Panc1 (cell line): ENCODE results near the gene GPRC5A. TPM values are rescaled to one million over a fixed set of nuclear protein-coding genes. Genes with fewer than 3 reads are reported as not detected.

Experiments used
- ATAC-seq: fragments of 200-7000 bp; cut with Tn5 transposase; 2 replicates; pipeline ENCODE4 v1.9.1; 2020; ENCODE audit warnings: mild to moderate bottlenecking, moderate library complexity
- BruUV-seq: library from RNA; stranded (reverse); fragments of 400-500 nt; replicated peaks from 2 replicates; lab custom pipeline; 2021; lab: Mats Ljungman, UMichigan
- CTCF ChIA-PET: fragments of 300-600 bp; sonication (Branson Sonifier 250); formaldehyde crosslinking; loops from one replicate; lab custom pipeline; 2022; ENCODE audit warnings: antibody characterized with exemption; lab: Charles Lee
- POLR2A ChIA-PET: fragments of 300-600 bp; sonication (Branson Sonifier 250); formaldehyde crosslinking; loops from one replicate; lab custom pipeline; 2022; ENCODE audit warnings: antibody characterized with exemption; lab: Charles Lee
- DNase-seq: peaks from one replicate; pipeline ENCODE4 v3.0.0-alpha.2; 2010; ENCODE audit warnings: low read depth, low spot score
- H3K27ac ChIP-seq: 2 replicates; pipeline ENCODE4 v1.5.1; 2011; ENCODE audit warnings: mild to moderate bottlenecking, low read length, inconsistent platforms
- H3K27me3 ChIP-seq: fragments of 200-500 bp; sonication (Bioruptor generic); 2 replicates; pipeline ENCODE4 v1.6.0; 2014; ENCODE audit warnings: low read length, inconsistent platforms; ENCODE audit not compliant: control insufficient read depth, insufficient read depth
- H3K36me3 ChIP-seq: fragments of 200-500 bp; sonication (Bioruptor generic); 2 replicates; pipeline ENCODE4 v1.5.1; 2014; ENCODE audit warnings: inconsistent platforms, mild to moderate bottlenecking, low read length, moderate library complexity; ENCODE audit not compliant: control insufficient read depth, insufficient read depth
- H3K4me1 ChIP-seq: 2 replicates; pipeline ENCODE4 v1.5.1; 2011; ENCODE audit warnings: inconsistent platforms, mild to moderate bottlenecking, low read length, moderate library complexity; ENCODE audit not compliant: control insufficient read depth, insufficient read depth
- H3K4me3 ChIP-seq, 2 experiments: 2 replicates each; pipeline ENCODE4 v1.5.1; 2011 to 2012; ENCODE audit warnings: low read depth in 2 of 2, low read length in 2 of 2, mild to moderate bottlenecking in 2 of 2, inconsistent platforms in 1 of 2, moderate library complexity in 1 of 2
- H3K9me3 ChIP-seq: fragments of 200-500 bp; sonication (Bioruptor generic); 2 replicates; pipeline ENCODE4 v1.5.1; 2014; ENCODE audit warnings: low read depth, mild to moderate bottlenecking, inconsistent platforms, low read length, moderate library complexity; ENCODE audit not compliant: control insufficient read depth, insufficient read depth
- CTCF ChIP-seq: fragments of 450-650 bp; IDR thresholded peaks from 2 replicates; pipeline ENCODE4 v1.5.1; 2017; ENCODE audit warnings: mild to moderate bottlenecking
- POLR2AphosphoS5 ChIP-seq: IDR thresholded peaks from 2 replicates; pipeline ENCODE4 v1.6.1; 2012; ENCODE audit warnings: mild to moderate bottlenecking, low read depth, low read length, moderate library complexity
- REST ChIP-seq, 2 experiments: IDR thresholded peaks; 2 replicates each; pipeline ENCODE4 v1.6.1; 2011 to 2012; ENCODE audit warnings: low read depth in 2 of 2, control low read depth in 1 of 2, low read length in 1 of 2, mild to moderate bottlenecking in 1 of 2, moderate library complexity in 1 of 2; ENCODE audit not compliant: insufficient read depth in 1 of 2
- SIN3A ChIP-seq: IDR thresholded peaks from 2 replicates; pipeline ENCODE4 v1.6.1; 2012; ENCODE audit warnings: low read depth, mild to moderate bottlenecking, low read length, moderate library complexity, borderline replicate concordance; ENCODE audit not compliant: insufficient read depth
- TCF7L2 ChIP-seq: IDR thresholded peaks from 2 replicates; pipeline ENCODE4 v1.6.1; 2011; ENCODE audit warnings: mild to moderate bottlenecking, low read depth, low read length, inconsistent platforms
- in situ Hi-C: cut with HindIII; loops from 2 replicates; pipeline ENCODE4 v1.10.0; 2016; ENCODE audit warnings: low sequenced_read_pairs, low pct_unique_long_range_greater_than_20kb
- intact Hi-C: fragments of 100-400 bp; cut with micrococcal nuclease; formaldehyde crosslinking; loops from one replicate; pipeline ENCODE4 v1.10.0; 2022; ENCODE audit not compliant: unreplicated experiment
- total RNA-seq: library from RNA; stranded (reverse); gene quantifications from one replicate; pipeline ENCODE4 v1.2.1, GENCODE V29; 2021; ENCODE audit not compliant: unreplicated experiment

The GPRC5A gene
- total RNA-seq, 1 experiment from 2014 or later, result 648 TPM

GRCh38 chr12:12877781-12878455 lies 13.4 kb upstream of the GPRC5A start:
- Histone ChIP-seq H3K27me3 (no peaks in the 10 kb centered on the region), H3K36me3 (no peaks in the 10 kb centered on the region), H3K4me1 (peaks cover 68% of the 10 kb centered on the region), H3K9me3 (no peaks in the 10 kb centered on the region), H3K27ac (peak overlapping the region; percentile 89), H3K4me3 (peak overlapping the region in 1 of 2 experiments; percentile 0; a peak in 1 of 4 replicates)
- no peak for TF ChIP-seq SIN3A
- TF ChIP-seq POLR2AphosphoS5, result peak; percentile 61; the same call in 1 of the 2 replicates
- ChIA-PET POLR2A (interaction anchor here (0.5 to 2.0 kb wide), 5 partner anchors 10 to 115 kb away, joined by 3 to 12 read pairs (median 3); partner anchors contain the start of gene GPRC5A), CTCF (interaction anchor here (0.8 to 0.9 kb wide), 2 partner anchors 28 to 66 kb away, joined by 3 read pairs; no protein-coding TSS in a partner anchor)
- in situ Hi-C loops, result no loop called here
- no TSS peak for BruUV-seq
- intact Hi-C loops, result no loop called here
- DNase-seq, result no peak
- peak; percentile 61 for ATAC-seq

GRCh38 chr12:12880537-12880936 lies 10.8 kb upstream of the GPRC5A start:
- Histone ChIP-seq H3K27ac (peak overlapping the region; percentile 97), H3K4me1 (peaks cover 71% of the 10 kb centered on the region), H3K36me3 (no peaks in the 10 kb centered on the region), H3K9me3 (no peaks in the 10 kb centered on the region), H3K27me3 (no peaks in the 10 kb centered on the region), H3K4me3 (no peak overlapping the region)
- TF ChIP-seq POLR2AphosphoS5 (no peak), TCF7L2 (no peak), CTCF (no peak), SIN3A (no peak)
- POLR2A ChIA-PET, result interaction anchor here (0.6 to 1.2 kb wide), 2 partner anchors 11 to 79 kb away, joined by 3 to 16 read pairs; partner anchors contain the start of gene GPRC5A
- intact Hi-C loops, result no loop called here
- DNase-seq (no peak), ATAC-seq (no peak)
- BruUV-seq, result no TSS peak
- in situ Hi-C loops, result no loop called here
- CTCF ChIA-PET, result interaction anchor here (1.3 kb wide), 1 partner anchor 44 kb away, joined by 6 read pairs; no protein-coding TSS in a partner anchor

GRCh38 chr12:12881151-12881909 lies 10.0 kb upstream of the GPRC5A start:
- Histone ChIP-seq H3K9me3 (no peaks in the 10 kb centered on the region), H3K4me3 (no peak overlapping the region), H3K27me3 (no peaks in the 10 kb centered on the region), H3K27ac (peak overlapping the region; percentile 97), H3K4me1 (peaks cover 76% of the 10 kb centered on the region), H3K36me3 (no peaks in the 10 kb centered on the region)
- in situ Hi-C loops, result no loop called here
- TF ChIP-seq REST (IDR thresholded peaks at IDR 0.05; ENCODE audit: insufficient read depth in 1 of 2, low read depth in 2 of 2, low read length in 1 of 2) (no peak), CTCF (no peak), TCF7L2 (no peak), SIN3A (no peak), POLR2AphosphoS5 (no peak)
- DNase-seq, result no peak
- ChIA-PET POLR2A (interaction anchor here (0.6 kb wide), 1 partner anchor 79 kb away, joined by 16 read pairs; no protein-coding TSS in a partner anchor), CTCF (interaction anchor here (1.3 kb wide), 1 partner anchor 45 kb away, joined by 6 read pairs; no protein-coding TSS in a partner anchor)
- intact Hi-C loops, result no loop called here
- peak; percentile 14; the same call in 1 of the 2 replicates for ATAC-seq
- BruUV-seq, result TSS peak; percentile 66
